ENCODE measurements around the gene ABL1. TPM values are rescaled to one million over a fixed set of nuclear protein-coding genes. Genes with fewer than 3 reads are reported as not detected.

Gene ABL1
- total RNA-seq, 4 donors from 2014 or later, result 58.0 to 105 (median 78.6) TPM

DNA sequence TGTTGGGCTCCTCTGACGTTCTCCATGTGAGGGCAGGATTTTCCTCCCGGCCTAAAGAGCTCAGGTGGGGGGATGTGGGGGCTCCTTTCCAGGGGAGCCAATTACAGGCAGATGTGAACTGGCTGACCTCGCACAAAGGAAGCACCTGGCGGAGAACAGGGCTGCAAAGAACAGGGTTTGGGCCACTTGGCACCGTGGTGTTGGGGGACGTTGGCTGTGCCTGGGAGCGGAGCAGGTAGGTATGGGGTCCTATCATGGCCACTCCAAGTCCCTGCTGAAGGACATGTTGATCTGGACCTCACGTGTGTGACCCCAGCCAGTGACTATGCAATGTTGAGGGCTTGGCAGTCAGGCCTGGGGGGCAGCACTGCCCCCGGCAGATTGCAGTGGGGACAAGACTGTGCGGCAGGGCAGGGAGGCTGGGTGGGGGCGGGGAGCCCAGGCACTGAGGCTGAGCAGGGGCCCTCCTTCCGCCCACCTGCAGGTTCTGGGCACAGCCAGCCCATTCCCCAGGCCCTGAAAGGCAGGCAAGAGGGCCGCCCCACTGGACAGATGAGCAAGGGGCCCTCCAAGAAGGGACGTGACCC lies 84.6 kb downstream of the ABL1 start:
- no peaks in the 10 kb centered on the region for H3K4me1 ChIP-seq
- H3K27me3 ChIP-seq, result peaks cover 0 to 85% of the 10 kb centered on the region in 2 donors
- 66 to 73% methylated on average over 13 to 14 of the region's 14 CpGs for WGBS, 2 donors
- TF ChIP-seq CTCF (IDR thresholded peaks at IDR 0.05) (no peak), EP300 (IDR thresholded peaks at IDR 0.05) (no peak), POLR2A (IDR thresholded peaks at IDR 0.05) (no peak)
- H3K4me3 ChIP-seq, result no peak overlapping the region
- no peaks in the 10 kb centered on the region for H3K9me3 ChIP-seq
- H3K27ac ChIP-seq, result no peak overlapping the region
- no peaks in the 10 kb centered on the region for H3K36me3 ChIP-seq
- DNase-seq (ENCODE audit: low spot score in 2 of 2), result no peak

DNA sequence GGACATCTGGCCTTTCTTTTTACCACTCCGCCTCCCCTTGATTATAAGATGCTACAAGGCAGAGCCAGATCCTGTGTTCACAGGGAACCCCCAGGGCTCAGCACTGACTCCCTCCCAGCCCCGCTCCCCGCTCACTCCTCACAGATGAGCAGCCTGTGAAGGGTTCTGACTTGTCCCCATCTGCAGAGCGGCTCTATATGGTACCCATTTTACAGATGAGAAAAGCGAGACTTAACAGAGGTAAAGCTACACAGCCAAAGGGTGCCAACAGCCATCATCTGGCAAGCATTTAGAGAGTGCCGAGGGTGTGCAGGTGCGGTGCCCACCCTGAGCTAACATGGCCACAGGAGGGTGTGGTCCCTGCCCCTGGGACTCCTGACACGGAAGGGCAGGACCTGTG lies 85.2 kb downstream of the ABL1 start:
- Histone ChIP-seq H3K4me3 (no peak overlapping the region), H3K4me1 (no peaks in the 10 kb centered on the region), H3K27me3 (peaks cover 0 to 88% of the 10 kb centered on the region in 2 donors), H3K27ac (no peak overlapping the region), H3K36me3 (no peaks in the 10 kb centered on the region), H3K9me3 (no peaks in the 10 kb centered on the region)
- no peak for DNase-seq (ENCODE audit: low spot score in 2 of 2)
- 91 to 95% methylated on average over 8 of the region's 8 CpGs for WGBS, 2 donors
- TF ChIP-seq EP300 (IDR thresholded peaks at IDR 0.05) (no peak), CTCF (IDR thresholded peaks at IDR 0.05) (no peak), POLR2A (IDR thresholded peaks at IDR 0.05) (no peak)

DNA sequence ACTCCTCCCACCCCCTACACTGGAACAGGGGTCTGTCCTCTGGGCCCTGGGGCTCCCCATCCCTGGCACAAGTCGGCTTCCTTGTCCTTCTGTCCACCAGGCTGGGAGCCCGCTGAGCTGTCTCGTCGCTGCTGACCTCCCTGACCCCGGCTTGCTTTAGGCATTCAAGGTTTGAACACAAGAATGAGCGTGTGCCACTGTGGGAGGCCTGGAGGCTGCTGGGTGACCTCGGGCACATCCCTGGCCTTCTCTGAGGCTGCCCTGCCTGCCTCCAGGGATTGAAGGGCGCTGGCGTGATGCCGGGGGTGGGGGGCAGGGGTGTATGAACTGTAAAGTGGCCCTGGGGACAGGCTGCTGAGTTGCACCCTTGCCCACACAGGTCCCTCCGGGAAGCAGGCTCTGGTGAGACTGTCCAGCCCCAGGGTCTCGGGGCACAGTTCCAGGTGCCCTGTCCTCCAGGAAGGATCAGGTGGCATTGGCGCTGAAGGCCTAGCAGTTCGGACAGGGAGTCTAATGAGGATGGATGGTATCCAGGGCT lies 85.8 kb downstream of the ABL1 start:
- Histone ChIP-seq H3K4me1 (no peaks in the 10 kb centered on the region), H3K9me3 (no peaks in the 10 kb centered on the region), H3K4me3 (no peak overlapping the region), H3K36me3 (no peaks in the 10 kb centered on the region), H3K27ac (no peak overlapping the region), H3K27me3 (peaks cover 0 to 94% of the 10 kb centered on the region in 2 donors)
- WGBS, 2 donors, result 56 to 65% methylated on average over 12 to 13 of the region's 14 CpGs
- no peak for TF ChIP-seq EP300 (IDR thresholded peaks at IDR 0.05)
- no peak for TF ChIP-seq POLR2A (IDR thresholded peaks at IDR 0.05)
- TF ChIP-seq CTCF (IDR thresholded peaks at IDR 0.05), result no peak
- no peak for DNase-seq (ENCODE audit: low spot score in 2 of 2)

DNA sequence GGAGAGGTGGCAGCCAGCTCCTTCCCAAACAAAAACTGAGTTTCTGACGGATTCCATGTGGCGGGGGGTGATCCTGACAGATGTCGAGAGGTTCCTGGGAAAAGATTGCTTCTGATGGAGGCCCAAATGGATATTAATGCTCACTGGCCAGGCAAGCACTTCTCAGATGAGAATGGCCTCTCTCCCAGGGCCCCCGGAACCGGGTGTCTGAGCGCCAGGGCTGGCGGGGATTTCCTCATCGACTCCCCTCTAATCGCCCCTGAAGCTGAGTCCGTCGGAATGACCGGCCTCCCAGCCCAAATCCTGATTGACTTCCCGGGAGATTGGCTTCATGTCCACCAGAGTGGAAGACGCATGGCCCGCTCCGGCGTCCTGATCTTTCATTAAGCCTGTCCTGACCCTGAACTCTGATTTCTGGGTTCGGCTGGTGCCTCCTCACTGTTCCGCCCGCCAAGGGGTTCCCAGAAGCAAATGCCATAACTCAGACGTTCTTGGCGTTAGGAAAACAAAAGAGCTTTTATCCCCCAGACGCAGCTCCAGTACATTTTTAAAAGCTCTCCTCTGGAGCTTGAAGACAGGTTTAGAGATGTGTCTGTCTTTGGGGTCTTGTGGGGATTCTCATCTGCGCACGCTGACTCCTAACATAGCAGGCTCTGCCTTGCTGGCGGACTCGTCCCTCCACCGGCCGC lies 86.4 kb downstream of the ABL1 start:
- Histone ChIP-seq H3K4me3 (no peak overlapping the region), H3K4me1 (no peaks in the 10 kb centered on the region), H3K9me3 (no peaks in the 10 kb centered on the region), H3K27ac (no peak overlapping the region), H3K36me3 (no peaks in the 10 kb centered on the region), H3K27me3 (peaks cover 0 to 93% of the 10 kb centered on the region in 2 donors)
- DNase-seq (ENCODE audit: low spot score in 2 of 2), result no peak
- 42% methylated on average over 28 to 29 of the region's 29 CpGs for WGBS, 2 donors
- TF ChIP-seq CTCF (IDR thresholded peaks at IDR 0.05), result no peak
- no peak for TF ChIP-seq POLR2A (IDR thresholded peaks at IDR 0.05)
- TF ChIP-seq EP300 (IDR thresholded peaks at IDR 0.05), result no peak
